Left lung (tissue), 10 donors: ENCODE measurements around the gene ATP5MG. TPM values are rescaled to one million over a fixed set of nuclear protein-coding genes. Genes with fewer than 3 reads are reported as not detected.

Source experiments
- ATAC-seq: fragments of 200-7000 bp; cut with Tn5 transposase; one replicate; pipeline ENCODE4 v1.9.1; 2020; ENCODE audit warnings: moderate library complexity
- DNase-seq, 4 donors: peaks; one replicate each; pipeline ENCODE4 v3.0.0-alpha.2; 2013 to 2020
- H3K27ac ChIP-seq, 2 donors: fragments of 200-600 bp; sonication (generic) in 1 of 2; one replicate each; pipeline versions ENCODE4 v1.5.0 to v1.8.0; 2020 to 2021
- H3K27me3 ChIP-seq, 2 donors: fragments of 200-600 bp; sonication (generic) in 1 of 2; one replicate each; pipeline versions ENCODE4 v1.5.0 to v1.8.0; 2020 to 2021
- H3K36me3 ChIP-seq, 2 donors: fragments of 200-600 bp; sonication (generic) in 1 of 2; one replicate each; pipeline versions ENCODE4 v1.5.0 to v1.8.0; 2020 to 2021
- H3K4me1 ChIP-seq, 2 donors: fragments of 200-600 bp; one replicate each; pipeline ENCODE4 v1.8.0; 2021
- H3K4me3 ChIP-seq, 2 donors: fragments of 200-600 bp; sonication (generic) in 1 of 2; one replicate each; pipeline versions ENCODE4 v1.5.0 to v1.8.0; 2020 to 2021; ENCODE audit warnings: mild to moderate bottlenecking in 1 of 2
- H3K9me3 ChIP-seq, 2 donors: fragments of 200-600 bp; sonication (generic) in 1 of 2; one replicate each; pipeline versions ENCODE4 v1.5.0 to v1.8.0; 2020 to 2021
- CTCF ChIP-seq, 2 donors: fragments of 200-600 bp; sonication (generic) in 1 of 2; IDR thresholded peaks; one replicate each; pipeline versions ENCODE4 v1.5.0 to v1.8.0; 2021; ENCODE audit warnings: antibody characterized with exemption in 2 of 2
- intact Hi-C, 2 donors: fragments of 100-400 bp; cut with DNase I; formaldehyde crosslinking; loops; one replicate each; pipeline versions ENCODE4 v1.11.2 to v1.14.2; 2022
- polyA plus RNA-seq, 6 donors: library from polyadenylated mRNA; unstranded; fragments of 120-200 nt; gene quantifications; one replicate each; pipeline ENCODE4 v1.2.1, GENCODE V29; 2013; ENCODE audit not compliant: insufficient read length in 6 of 6
- total RNA-seq, 2 donors: library from RNA; stranded (reverse); fragmentation: NEBNext Ultra II Directional; extraction: Animal tissue kit (Norgen Biotek cat#: 25700); gene quantifications; one replicate each; pipeline ENCODE4 v1.2.1, GENCODE V29; 2021
- donor health status: DM: no; HTN: yes; CAD: no.
- donor health status: DM: no; HTN: no; CAD: no.

ATP5MG gene
- total and polyA plus RNA-seq, 8 donors = 151 to 408 (median 382) TPM

DNA sequence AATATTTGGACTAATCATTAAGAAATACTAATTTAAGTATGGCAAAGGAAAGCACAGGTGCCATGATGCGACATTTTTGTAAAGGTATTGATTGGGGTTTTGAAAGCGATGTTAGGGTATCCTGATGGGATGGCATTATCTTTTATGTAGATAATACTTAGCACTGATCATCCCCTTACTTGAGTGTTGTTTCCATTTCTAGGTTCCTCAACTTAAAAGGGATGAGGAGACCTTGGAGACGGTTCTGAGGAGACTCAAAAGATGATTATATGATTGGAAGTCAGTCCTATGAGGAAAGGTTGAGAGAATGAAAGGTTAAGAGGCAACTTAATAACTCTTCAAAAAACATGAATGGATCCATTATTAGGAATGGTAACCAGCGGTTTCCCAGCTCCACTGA is 46.0 kb downstream of the ATP5MG start:
- H3K27ac ChIP-seq = no peak overlapping the region
- no peaks in the 10 kb centered on the region for H3K36me3 ChIP-seq
- intact Hi-C loops = no loop called here

DNA sequence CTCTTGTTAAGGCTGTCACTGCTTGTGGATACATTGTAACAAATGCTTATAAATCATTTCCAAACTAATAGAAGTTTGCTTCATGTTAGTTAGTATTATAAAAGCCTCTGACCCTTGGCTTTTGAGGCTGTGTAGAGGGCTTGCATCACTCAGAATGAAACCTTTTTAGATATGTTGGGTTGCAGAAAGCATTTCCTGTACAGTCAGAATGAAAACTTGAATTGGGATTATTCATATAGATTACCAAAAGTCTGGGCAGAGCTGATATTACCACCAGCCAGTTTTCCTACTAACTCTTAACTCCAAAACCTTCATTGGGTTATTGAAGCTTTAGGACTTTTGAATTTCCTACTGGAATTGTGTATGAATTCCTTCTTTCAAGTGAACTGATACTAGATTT is 46.9 kb downstream of the ATP5MG start:
- intact Hi-C loops = no loop called here
- Histone ChIP-seq H3K9me3 (no peaks in the 10 kb centered on the region), H3K4me3 (no peak overlapping the region), H3K36me3 (no peaks in the 10 kb centered on the region), H3K4me1 (peaks cover 0 to 29% of the 10 kb centered on the region in 2 donors), H3K27me3 (no peaks in the 10 kb centered on the region), H3K27ac (peak overlapping the region in 1 of 2 donors; percentile 15)
- no peak for TF ChIP-seq CTCF (IDR thresholded peaks at IDR 0.05)
- DNase-seq (no peak), ATAC-seq (no peak)

More for the DNA sequence above, 46.0 kb downstream of the ATP5MG start:
- H3K4me3 ChIP-seq = no peak overlapping the region
- DNase-seq (no peak), ATAC-seq (no peak)
- TF ChIP-seq CTCF (IDR thresholded peaks at IDR 0.05) = no peak
- no peaks in the 10 kb centered on the region for H3K9me3 ChIP-seq
- no peaks in the 10 kb centered on the region for H3K27me3 ChIP-seq
- peaks cover 0 to 38% of the 10 kb centered on the region in 2 donors for H3K4me1 ChIP-seq

- ATAC-seq (no peak), DNase-seq (no peak)
- TF ChIP-seq CTCF (IDR thresholded peaks at IDR 0.05) = no peak
- no peaks in the 10 kb centered on the region for H3K36me3 ChIP-seq
- intact Hi-C loops = no loop called here
- H3K4me3 ChIP-seq = no peak overlapping the region
- peaks cover 0 to 20% of the 10 kb centered on the region in 2 donors for H3K4me1 ChIP-seq
- H3K9me3 ChIP-seq = no peaks in the 10 kb centered on the region
- no peaks in the 10 kb centered on the region for H3K27me3 ChIP-seq
- no peak overlapping the region for H3K27ac ChIP-seq
Measured at GRCh38 chr11:118449316-118449918, 48.0 kb downstream of the ATP5MG start.

GRCh38 chr11:118450451-118450850 is 49.0 kb downstream of the ATP5MG start:
- Histone ChIP-seq H3K27ac (no peak overlapping the region), H3K36me3 (no peaks in the 10 kb centered on the region), H3K9me3 (no peaks in the 10 kb centered on the region), H3K4me1 (peaks cover 0 to 16% of the 10 kb centered on the region in 2 donors), H3K4me3 (no peak overlapping the region), H3K27me3 (no peaks in the 10 kb centered on the region)
- TF ChIP-seq CTCF (IDR thresholded peaks at IDR 0.05) = no peak
- intact Hi-C loops = no loop called here
- ATAC-seq (no peak), DNase-seq (no peak)

Other genes starting within 250 kb of the ATP5MG start
- 1 to 10 TPM; 2.2 to 4.7 TPM for gene SCN4B, start 248.8 kb upstream of the ATP5MG start, total RNA-seq
- gene SCN4B, start 248.8 kb upstream of the ATP5MG start, polyA plus RNA-seq = 10 to 100 TPM in 1 of 6 donors, 1 to 10 TPM in 5; 7.4 to 10.1 (median 7.5) TPM
- gene SCN2B, start 225.0 kb upstream of the ATP5MG start, total RNA-seq = 1 to 10 TPM; 1.0 to 4.1 TPM
- gene SCN2B, start 225.0 kb upstream of the ATP5MG start, polyA plus RNA-seq = 1 to 10 TPM; 4.6 to 5.9 (median 4.9) TPM
- gene JAML, start 176.6 kb upstream of the ATP5MG start, total RNA-seq = 10 to 100 TPM; 20.4 to 47.2 TPM
- 1 to 10 TPM; 3.7 to 8.5 (median 6.4) TPM for gene JAML, start 176.6 kb upstream of the ATP5MG start, polyA plus RNA-seq
- 10 to 100 TPM; 13.2 to 16.3 TPM for gene MPZL3, start 149.2 kb upstream of the ATP5MG start, total RNA-seq
- gene MPZL3, start 149.2 kb upstream of the ATP5MG start, polyA plus RNA-seq = 1 to 10 TPM; 5.2 to 8.8 (median 6.3) TPM
- gene MPZL2, start 137.3 kb upstream of the ATP5MG start, total RNA-seq = 100 to 1,000 TPM; 111 to 117 TPM
- 10 to 100 TPM; 52.0 to 89.4 (median 66.6) TPM for gene MPZL2, start 137.3 kb upstream of the ATP5MG start, polyA plus RNA-seq
- gene CD3E, start 96.9 kb upstream of the ATP5MG start, total RNA-seq = 10 to 100 TPM in 1 of 2 donors, 1 to 10 TPM in 1; 3.6 to 10.5 TPM
- gene CD3E, start 96.9 kb upstream of the ATP5MG start, polyA plus RNA-seq = 1 to 10 TPM in 5 of 6 donors, under 1 TPM in 1; 0.95 to 3.3 (median 1.7) TPM
- 1 to 10 TPM; 3.3 to 7.0 TPM for gene CD3D, start 58.9 kb upstream of the ATP5MG start, total RNA-seq
- 1 to 10 TPM in 5 of 6 donors, under 1 TPM in 1; 0.54 to 1.7 (median 1.5) TPM for gene CD3D, start 58.9 kb upstream of the ATP5MG start, polyA plus RNA-seq
- gene CD3G, start 57.3 kb upstream of the ATP5MG start, total RNA-seq = 1 to 10 TPM in 1 of 2 donors, under 1 TPM in 1; 0.85 to 3.8 TPM
- gene CD3G, start 57.3 kb upstream of the ATP5MG start, polyA plus RNA-seq = 1 to 10 TPM in 3 of 6 donors, under 1 TPM in 3; 0.43 to 1.3 (median 0.99) TPM
- 10 to 100 TPM; 40.8 to 45.3 TPM for gene UBE4A, start 42.0 kb upstream of the ATP5MG start, total RNA-seq
- 10 to 100 TPM; 40.3 to 47.7 (median 44.0) TPM for gene UBE4A, start 42.0 kb upstream of the ATP5MG start, polyA plus RNA-seq
- 10 to 100 TPM; 45.8 to 52.9 TPM for gene KMT2A, start 34.9 kb downstream of the ATP5MG start, total RNA-seq
- 10 to 100 TPM; 52.5 to 61.7 (median 55.2) TPM for gene KMT2A, start 34.9 kb downstream of the ATP5MG start, polyA plus RNA-seq
- under 1 TPM in 1 of 2 donors, not detected in 1; 0.82 TPM for gene TTC36, start 125.9 kb downstream of the ATP5MG start, total RNA-seq
- gene TTC36, start 125.9 kb downstream of the ATP5MG start, polyA plus RNA-seq = 1 to 10 TPM in 2 of 6 donors, under 1 TPM in 4; 0.73 to 1.3 (median 0.87) TPM
- 10 to 100 TPM; 15.4 to 33.2 TPM for gene TMEM25, start 129.6 kb downstream of the ATP5MG start, total RNA-seq
- gene TMEM25, start 129.6 kb downstream of the ATP5MG start, polyA plus RNA-seq = 10 to 100 TPM; 20.0 to 25.8 (median 22.7) TPM
- gene IFT46, start 164.3 kb downstream of the ATP5MG start, total RNA-seq = 10 to 100 TPM; 15.6 to 19.1 TPM
- 10 to 100 TPM; 39.2 to 48.3 (median 44.6) TPM for gene IFT46, start 164.3 kb downstream of the ATP5MG start, polyA plus RNA-seq
- 100 to 1,000 TPM; 141 to 163 TPM for gene ARCN1, start 170.8 kb downstream of the ATP5MG start, total RNA-seq
- gene ARCN1, start 170.8 kb downstream of the ATP5MG start, polyA plus RNA-seq = 100 to 1,000 TPM; 150 to 171 (median 168) TPM
- 100 to 1,000 TPM in 1 of 2 donors, 10 to 100 TPM in 1; 76.5 to 120 TPM for gene PHLDB1, start 206.0 kb downstream of the ATP5MG start, total RNA-seq
- gene PHLDB1, start 206.0 kb downstream of the ATP5MG start, polyA plus RNA-seq = 100 to 1,000 TPM in 2 of 6 donors, 10 to 100 TPM in 4; 82.0 to 105 (median 91.7) TPM